Caco-2 (cell line): Measurements from ENCODE around the gene C1orf50. TPM values are rescaled to one million over a fixed set of nuclear protein-coding genes. Genes with fewer than 3 reads are reported as not detected.

Source experiments
- BruUV-seq: library from RNA; stranded (reverse); fragments of 400-500 nt; replicated peaks from 2 replicates; lab custom pipeline; 2021; lab: Mats Ljungman, UMichigan
- CTCF ChIA-PET: fragments of 300-600 bp; sonication (Branson Sonifier 250); formaldehyde crosslinking; loops from one replicate; lab custom pipeline; 2022; ENCODE audit warnings: antibody characterized with exemption; lab: Charles Lee
- POLR2A ChIA-PET: fragments of 300-600 bp; sonication (Branson Sonifier 250); formaldehyde crosslinking; loops from one replicate; lab custom pipeline; 2022; ENCODE audit warnings: antibody characterized with exemption; lab: Charles Lee
- DNase-seq, 2 experiments: peaks; one replicate each; pipeline versions ENCODE4 v3.0.0 to v3.0.0-alpha.2; 2020 to 2022
- H3K27me3 ChIP-seq: replicated peaks from 2 replicates; pipeline ENCODE4 v1.6.0; 2011; ENCODE audit warnings: low read length; ENCODE audit not compliant: control insufficient read depth, insufficient read depth
- H3K36me3 ChIP-seq: 2 replicates; pipeline ENCODE4 v1.5.1; 2011; ENCODE audit warnings: low read length; ENCODE audit not compliant: control insufficient read depth, insufficient read depth
- H3K4me1 ChIP-seq: fragments of 250-450 bp; sonication (Bioruptor Pico); 2 replicates; pipeline ENCODE4 v1.5.1; 2020; ENCODE audit warnings: mild to moderate bottlenecking
- H3K4me3 ChIP-seq: 2 replicates; pipeline ENCODE4 v1.5.1; 2011; ENCODE audit warnings: low read depth, mild to moderate bottlenecking, control low read depth, low read length
- H3K9me3 ChIP-seq: fragments of 250-450 bp; sonication (Bioruptor Pico); 2 replicates; pipeline ENCODE4 v1.5.1; 2020; ENCODE audit warnings: mild to moderate bottlenecking, moderate library complexity
- H3K27ac Mint-ChIP-seq: one replicate; pipeline ENCODE4 v1.8.0; 2022; ENCODE audit warnings: mixed read lengths; ENCODE audit not compliant: unreplicated experiment
- H3K27me3 Mint-ChIP-seq: one replicate; pipeline ENCODE4 v1.8.0; 2022; ENCODE audit warnings: mixed read lengths; ENCODE audit not compliant: insufficient read depth, unreplicated experiment
- H3K36me3 Mint-ChIP-seq: one replicate; pipeline ENCODE4 v1.8.0; 2022; ENCODE audit warnings: mild to moderate bottlenecking, mixed read lengths; ENCODE audit not compliant: insufficient read depth, unreplicated experiment
- H3K4me1 Mint-ChIP-seq: one replicate; pipeline ENCODE4 v1.8.0; 2022; ENCODE audit warnings: low read depth, mixed read lengths; ENCODE audit not compliant: unreplicated experiment
- H3K4me3 Mint-ChIP-seq: one replicate; pipeline ENCODE4 v1.8.0; 2022; ENCODE audit warnings: mild to moderate bottlenecking, moderate library complexity, mixed read lengths; ENCODE audit not compliant: unreplicated experiment
- H3K9me3 Mint-ChIP-seq: one replicate; pipeline ENCODE4 v1.8.0; 2022; ENCODE audit warnings: mixed read lengths; ENCODE audit not compliant: unreplicated experiment
- intact Hi-C: fragments of 100-400 bp; cut with micrococcal nuclease; formaldehyde crosslinking; loops from one replicate; pipeline ENCODE4 v1.10.0; 2022; ENCODE audit not compliant: unreplicated experiment
- total RNA-seq: library from RNA; stranded (reverse); gene quantifications from 2 replicates; pipeline ENCODE4 v1.2.3, GENCODE V29; 2022
- TF ChIP-seq, protein P1 (sequence below), 2 experiments: fragments of 200-600 bp in 1 of 2; IDR thresholded peaks; 1 replicate in 1 of 2; 2 replicates in 1 of 2; pipeline versions ENCODE4 v1.5.1 to v1.8.0; 2011 to 2022; ENCODE audit warnings: antibody characterized with exemption in 1 of 2, control low read depth in 1 of 2, inconsistent platforms in 1 of 2, low read depth in 1 of 2, low read length in 1 of 2, mild to moderate bottlenecking in 1 of 2, moderate library complexity in 1 of 2; ENCODE audit not compliant: insufficient read depth in 1 of 2, severe bottlenecking in 1 of 2, unreplicated experiment in 1 of 2

The C1orf50 gene
- total RNA-seq, 1 experiment from 2014 or later, result 6.1 TPM

DNA sequence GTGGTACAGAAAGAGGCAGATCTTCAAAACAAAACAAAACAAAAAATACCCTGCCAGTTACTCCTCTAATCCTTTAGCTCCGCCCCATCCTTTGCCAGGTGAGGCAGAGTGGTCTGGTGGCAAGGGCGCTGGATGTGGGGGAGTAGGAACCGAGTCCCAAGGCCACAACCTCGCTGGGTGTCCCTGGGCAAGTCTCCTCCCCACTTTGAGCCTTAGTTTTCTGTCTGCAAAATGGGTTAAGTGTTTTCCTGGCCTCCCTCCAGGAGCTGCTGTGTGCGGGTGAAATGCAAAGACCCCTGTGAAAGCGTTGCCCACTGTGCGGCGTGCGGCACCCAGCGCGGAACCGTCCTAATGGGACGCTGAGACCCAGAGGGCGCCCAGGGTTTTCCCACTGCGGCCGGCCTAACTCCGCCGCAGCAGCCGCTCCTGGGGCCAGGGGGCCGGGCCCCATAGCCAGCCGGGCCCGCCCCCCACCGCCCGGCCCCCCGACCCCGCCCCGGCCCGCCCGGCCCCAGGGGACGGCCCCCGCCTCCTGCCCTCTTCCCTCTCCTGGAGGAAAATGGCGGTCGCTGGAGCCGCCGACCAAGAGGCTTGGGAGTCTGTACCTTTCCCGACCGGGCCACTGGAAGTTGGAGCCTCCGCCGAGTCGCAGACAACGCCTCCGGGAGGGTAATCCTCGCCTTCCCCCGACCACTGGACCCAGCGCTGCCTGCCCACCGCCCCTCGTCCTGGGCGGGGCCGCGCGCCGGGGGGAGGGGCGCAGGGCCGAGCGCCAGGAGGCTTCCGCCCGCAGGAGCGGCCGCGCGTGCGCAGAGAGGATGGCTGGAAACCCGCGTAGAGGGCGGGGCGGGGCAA lies 49.8 kb downstream of the C1orf50 start, which contains the start of the genes ERMAP and SVBP:
Gene ERMAP (plus strand): TSS at position 538 of the 855 bp plus-strand sequence. CDS start 13,327 bp downstream, outside the sequence.
Gene SVBP (minus strand): TSS at position 813 of the 855 bp plus-strand sequence. CDS start 853 bp downstream, outside the sequence.
- POLR2A ChIA-PET, result interaction anchor here (3.0 kb wide), 1 partner anchor 30 kb away, joined by 13 read pairs; the partner anchor contains the start of gene ZNF691
- Mint-ChIP-seq H3K27ac (peak within 1 kb of the TSS; percentile 64), H3K4me1 (peaks cover 7% of the 10 kb centered on the region), H3K36me3 (peaks cover 5% of the 10 kb centered on the region), H3K27me3 (no peaks in the 10 kb centered on the region), H3K9me3 (no peaks in the 10 kb centered on the region), H3K4me3 (peak within 1 kb of the TSS; percentile 87)
- no peaks in the 10 kb centered on the region for H3K27me3 ChIP-seq
- H3K9me3 ChIP-seq, result no peaks in the 10 kb centered on the region
- CTCF ChIA-PET, result interaction anchor here (1.4 kb wide), 1 partner anchor 29 kb away, joined by 3 read pairs; the partner anchor contains the start of gene ZNF691
- no peaks in the 10 kb centered on the region for H3K36me3 ChIP-seq
- intact Hi-C loops, result no loop called here
- TF ChIP-seq, protein P1, sequence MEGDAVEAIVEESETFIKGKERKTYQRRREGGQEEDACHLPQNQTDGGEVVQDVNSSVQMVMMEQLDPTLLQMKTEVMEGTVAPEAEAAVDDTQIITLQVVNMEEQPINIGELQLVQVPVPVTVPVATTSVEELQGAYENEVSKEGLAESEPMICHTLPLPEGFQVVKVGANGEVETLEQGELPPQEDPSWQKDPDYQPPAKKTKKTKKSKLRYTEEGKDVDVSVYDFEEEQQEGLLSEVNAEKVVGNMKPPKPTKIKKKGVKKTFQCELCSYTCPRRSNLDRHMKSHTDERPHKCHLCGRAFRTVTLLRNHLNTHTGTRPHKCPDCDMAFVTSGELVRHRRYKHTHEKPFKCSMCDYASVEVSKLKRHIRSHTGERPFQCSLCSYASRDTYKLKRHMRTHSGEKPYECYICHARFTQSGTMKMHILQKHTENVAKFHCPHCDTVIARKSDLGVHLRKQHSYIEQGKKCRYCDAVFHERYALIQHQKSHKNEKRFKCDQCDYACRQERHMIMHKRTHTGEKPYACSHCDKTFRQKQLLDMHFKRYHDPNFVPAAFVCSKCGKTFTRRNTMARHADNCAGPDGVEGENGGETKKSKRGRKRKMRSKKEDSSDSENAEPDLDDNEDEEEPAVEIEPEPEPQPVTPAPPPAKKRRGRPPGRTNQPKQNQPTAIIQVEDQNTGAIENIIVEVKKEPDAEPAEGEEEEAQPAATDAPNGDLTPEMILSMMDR (IDR thresholded peaks at IDR 0.05; ENCODE audit: insufficient read depth in 1 of 2, low read depth in 1 of 2, low read length in 1 of 2, severe bottlenecking in 1 of 2, unreplicated experiment in 1 of 2), result no peak
- peak; percentile 88 to 92 for DNase-seq
- H3K4me3 ChIP-seq, result peak within 1 kb of the TSS; percentile 70
- peaks cover 6% of the 10 kb centered on the region; the same call in 1 of the 2 replicates for H3K4me1 ChIP-seq
- BruUV-seq, result no TSS peak

DNA sequence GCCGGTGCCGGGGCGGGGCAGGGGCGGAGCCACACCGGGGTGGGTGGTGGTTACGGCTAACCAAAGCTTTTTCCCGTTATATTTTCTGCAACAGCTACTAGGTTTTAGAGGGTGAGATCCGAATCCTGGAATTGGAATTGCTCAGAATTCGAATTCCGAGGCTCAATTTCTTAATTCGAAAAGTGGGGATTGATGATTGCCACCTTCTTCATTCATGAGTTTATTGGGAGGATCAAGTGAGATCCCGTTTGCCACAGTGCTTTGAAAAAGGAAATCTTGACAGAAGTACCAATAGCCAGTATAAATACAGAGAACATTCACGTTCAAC lies 50.4 kb downstream of the C1orf50 start:
- CTCF ChIA-PET, result no interaction called here
- Histone ChIP-seq H3K4me1 (peaks cover 6% of the 10 kb centered on the region; the same call in 1 of the 2 replicates), H3K36me3 (no peaks in the 10 kb centered on the region), H3K27me3 (no peaks in the 10 kb centered on the region), H3K4me3 (peak overlapping the region; percentile 19; the same call in 1 of the 2 replicates), H3K9me3 (no peaks in the 10 kb centered on the region)
- H3K4me3 Mint-ChIP-seq, result peak overlapping the region; percentile 87
- peaks cover 5% of the 10 kb centered on the region for H3K36me3 Mint-ChIP-seq
- peaks cover 7% of the 10 kb centered on the region for H3K4me1 Mint-ChIP-seq
- H3K9me3 Mint-ChIP-seq, result no peaks in the 10 kb centered on the region
- intact Hi-C loops, result no loop called here
- no peak overlapping the region for H3K27ac Mint-ChIP-seq
- POLR2A ChIA-PET, result interaction anchor here (0.6 to 3.0 kb wide), 2 partner anchors 29 to 54 kb away, joined by 3 to 13 read pairs; partner anchors contain the start of gene ZNF691
- H3K27me3 Mint-ChIP-seq, result no peaks in the 10 kb centered on the region
- TF ChIP-seq, protein P1 (IDR thresholded peaks at IDR 0.05; ENCODE audit: insufficient read depth in 1 of 2, low read depth in 1 of 2, low read length in 1 of 2, severe bottlenecking in 1 of 2, unreplicated experiment in 1 of 2), result no peak
- BruUV-seq, result no TSS peak
- no peak for DNase-seq

DNA sequence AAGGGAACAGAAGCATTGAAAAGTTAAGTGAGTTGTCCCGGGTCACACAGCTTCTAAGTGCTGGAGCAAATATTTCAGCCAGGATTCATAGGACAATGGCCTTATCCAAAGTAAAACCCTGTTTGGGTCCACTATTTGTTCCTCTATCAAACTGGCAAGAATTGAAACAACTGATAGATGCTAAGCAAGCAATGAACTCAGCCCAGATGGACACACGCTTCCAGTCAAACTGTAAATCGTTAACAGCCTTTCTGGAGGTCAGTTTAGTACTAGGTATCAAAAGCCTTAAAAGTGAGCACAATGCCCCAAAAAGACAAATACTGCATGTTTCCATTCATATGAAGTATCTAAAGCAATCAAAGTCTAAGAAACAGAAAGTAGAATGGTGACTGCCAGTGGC lies 50.9 kb downstream of the C1orf50 start:
- H3K9me3 ChIP-seq, result no peaks in the 10 kb centered on the region
- no peaks in the 10 kb centered on the region for H3K36me3 ChIP-seq
- no peak overlapping the region for H3K27ac Mint-ChIP-seq
- BruUV-seq, result no TSS peak
- peaks cover 7% of the 10 kb centered on the region for H3K4me1 Mint-ChIP-seq
- peaks cover 5% of the 10 kb centered on the region for H3K36me3 Mint-ChIP-seq
- no peak overlapping the region for H3K4me3 ChIP-seq
- H3K4me1 ChIP-seq, result peaks cover 8% of the 10 kb centered on the region; the same call in 1 of the 2 replicates
- H3K27me3 Mint-ChIP-seq, result no peaks in the 10 kb centered on the region
- TF ChIP-seq, protein P1 (IDR thresholded peaks at IDR 0.05; ENCODE audit: insufficient read depth in 1 of 2, low read depth in 1 of 2, low read length in 1 of 2, severe bottlenecking in 1 of 2, unreplicated experiment in 1 of 2), result no peak
- CTCF ChIA-PET, result no interaction called here
- POLR2A ChIA-PET, result interaction anchor here (0.6 to 3.0 kb wide), 2 partner anchors 28 to 53 kb away, joined by 3 to 13 read pairs; partner anchors contain the start of gene ZNF691
- no peak for DNase-seq
- no peaks in the 10 kb centered on the region for H3K9me3 Mint-ChIP-seq
- H3K4me3 Mint-ChIP-seq, result no peak overlapping the region
- no peaks in the 10 kb centered on the region for H3K27me3 ChIP-seq
- intact Hi-C loops, result no loop called here
